Dendritic cell treated with granulocyte-macrophage colony-stimulating factor and Interleukin-4, amounts not matched to agents 40 ng/mL and 50 ng/mL, for 4 days (primary cell): ENCODE results near the gene NSG1.

Experiments
- H3K27ac Mint-ChIP-seq: one replicate; pipeline ENCODE4 v1.8.0; 2022; ENCODE audit warnings: mild to moderate bottlenecking, mixed read lengths
- H3K27me3 Mint-ChIP-seq: one replicate; pipeline ENCODE4 v1.8.0; 2022; ENCODE audit warnings: mild to moderate bottlenecking, mixed read lengths
- H3K36me3 Mint-ChIP-seq: one replicate; pipeline ENCODE4 v1.8.0; 2022; ENCODE audit warnings: low read depth, mixed read lengths
- H3K4me1 Mint-ChIP-seq: one replicate; pipeline ENCODE4 v1.8.0; 2022; ENCODE audit warnings: low read depth, mixed read lengths
- H3K4me3 Mint-ChIP-seq: one replicate; pipeline ENCODE4 v1.8.0; 2022; ENCODE audit warnings: mild to moderate bottlenecking, moderate library complexity, mixed read lengths
- H3K9me3 Mint-ChIP-seq: one replicate; pipeline ENCODE4 v1.8.0; 2022; ENCODE audit warnings: mixed read lengths
- intact Hi-C: fragments of 100-400 bp; cut with micrococcal nuclease; formaldehyde crosslinking; loops from one replicate; pipeline ENCODE4 v1.15.0; 2022

NSG1 gene

GRCh38 chr4:4384837-4385236 lies 2.1 kb upstream of the NSG1 start:
- intact Hi-C loops: no loop called here
- Mint-ChIP-seq H3K9me3 (no peaks in the 10 kb centered on the region), H3K4me1 (no peaks in the 10 kb centered on the region), H3K36me3 (no peaks in the 10 kb centered on the region), H3K27ac (no peak overlapping the region), H3K4me3 (no peak overlapping the region), H3K27me3 (peaks cover 75% of the 10 kb centered on the region)

GRCh38 chr4:4385729-4386295 lies 1.1 kb upstream of the NSG1 start:
- Mint-ChIP-seq H3K36me3 (no peaks in the 10 kb centered on the region), H3K27me3 (peaks cover 79% of the 10 kb centered on the region), H3K9me3 (no peaks in the 10 kb centered on the region), H3K4me1 (no peaks in the 10 kb centered on the region), H3K4me3 (no peak overlapping the region), H3K27ac (no peak overlapping the region)
- intact Hi-C loops: no loop called here

- no peak overlapping the region for H3K4me3 Mint-ChIP-seq
- no peak overlapping the region for H3K27ac Mint-ChIP-seq
- no peaks in the 10 kb centered on the region for H3K4me1 Mint-ChIP-seq
- H3K27me3 Mint-ChIP-seq: peaks cover 78% of the 10 kb centered on the region
- no peaks in the 10 kb centered on the region for H3K9me3 Mint-ChIP-seq
- intact Hi-C loops: no loop called here
- H3K36me3 Mint-ChIP-seq: no peaks in the 10 kb centered on the region
Measured at GRCh38 chr4:4386296-4386735, 586 bp upstream of the NSG1 start.

GRCh38 chr4:4387531-4388310 lies 819 bp downstream of the NSG1 start:
- Mint-ChIP-seq H3K9me3 (no peaks in the 10 kb centered on the region), H3K4me1 (no peaks in the 10 kb centered on the region), H3K4me3 (no peak overlapping the region), H3K36me3 (no peaks in the 10 kb centered on the region), H3K27ac (no peak overlapping the region), H3K27me3 (peaks cover 69% of the 10 kb centered on the region)
- intact Hi-C loops: no loop called here

GRCh38 chr4:4388311-4388790 lies 1.4 kb downstream of the NSG1 start:
- no peak overlapping the region for H3K27ac Mint-ChIP-seq
- no peak overlapping the region for H3K4me3 Mint-ChIP-seq
- H3K4me1 Mint-ChIP-seq: no peaks in the 10 kb centered on the region
- H3K27me3 Mint-ChIP-seq: peaks cover 67% of the 10 kb centered on the region
- intact Hi-C loops: no loop called here
- H3K9me3 Mint-ChIP-seq: no peaks in the 10 kb centered on the region
- no peaks in the 10 kb centered on the region for H3K36me3 Mint-ChIP-seq

- intact Hi-C loops: no loop called here
- no peaks in the 10 kb centered on the region for H3K9me3 Mint-ChIP-seq
- no peaks in the 10 kb centered on the region for H3K4me1 Mint-ChIP-seq
- H3K27me3 Mint-ChIP-seq: peaks cover 61% of the 10 kb centered on the region
- no peak overlapping the region for H3K27ac Mint-ChIP-seq
- H3K36me3 Mint-ChIP-seq: no peaks in the 10 kb centered on the region
- no peak overlapping the region for H3K4me3 Mint-ChIP-seq
Measured at GRCh38 chr4:4388836-4389575, 2.1 kb downstream of the NSG1 start.

GRCh38 chr4:4390046-4390445 lies 3.1 kb downstream of the NSG1 start:
- intact Hi-C loops: no loop called here
- no peak overlapping the region for H3K4me3 Mint-ChIP-seq
- H3K4me1 Mint-ChIP-seq: no peaks in the 10 kb centered on the region
- no peak overlapping the region for H3K27ac Mint-ChIP-seq
- peaks cover 52% of the 10 kb centered on the region for H3K27me3 Mint-ChIP-seq
- no peaks in the 10 kb centered on the region for H3K36me3 Mint-ChIP-seq
- no peaks in the 10 kb centered on the region for H3K9me3 Mint-ChIP-seq

- Mint-ChIP-seq H3K4me1 (no peaks in the 10 kb centered on the region), H3K27ac (no peak overlapping the region), H3K36me3 (no peaks in the 10 kb centered on the region), H3K27me3 (peaks cover 52% of the 10 kb centered on the region), H3K4me3 (no peak overlapping the region), H3K9me3 (no peaks in the 10 kb centered on the region)
- intact Hi-C loops: no loop called here
Measured at GRCh38 chr4:4390515-4391240, 3.8 kb downstream of the NSG1 start.

GRCh38 chr4:4391866-4392265 lies 5.0 kb downstream of the NSG1 start:
- intact Hi-C loops: no loop called here
- no peak overlapping the region for H3K27ac Mint-ChIP-seq

GRCh38 chr4:4392501-4393183 lies 5.7 kb downstream of the NSG1 start:
- no peak overlapping the region for H3K4me3 Mint-ChIP-seq

More at GRCh38 chr4:4391866-4392265, 5.0 kb downstream of the NSG1 start:
- H3K4me3 Mint-ChIP-seq: no peak overlapping the region
- no peaks in the 10 kb centered on the region for H3K36me3 Mint-ChIP-seq
- H3K9me3 Mint-ChIP-seq: no peaks in the 10 kb centered on the region
- H3K27me3 Mint-ChIP-seq: peaks cover 56% of the 10 kb centered on the region
- H3K4me1 Mint-ChIP-seq: no peaks in the 10 kb centered on the region

GRCh38 chr4:4394644-4395043 lies 7.7 kb downstream of the NSG1 start:
- H3K27ac Mint-ChIP-seq: no peak overlapping the region
- intact Hi-C loops: no loop called here
- no peaks in the 10 kb centered on the region for H3K9me3 Mint-ChIP-seq
- H3K27me3 Mint-ChIP-seq: peaks cover 48% of the 10 kb centered on the region
- no peaks in the 10 kb centered on the region for H3K36me3 Mint-ChIP-seq
- H3K4me1 Mint-ChIP-seq: no peaks in the 10 kb centered on the region
- H3K4me3 Mint-ChIP-seq: no peak overlapping the region

More at GRCh38 chr4:4392501-4393183, 5.7 kb downstream of the NSG1 start:
- no peak overlapping the region for H3K27ac Mint-ChIP-seq
- no peaks in the 10 kb centered on the region for H3K4me1 Mint-ChIP-seq
- H3K27me3 Mint-ChIP-seq: peaks cover 60% of the 10 kb centered on the region
- intact Hi-C loops: no loop called here
- H3K9me3 Mint-ChIP-seq: no peaks in the 10 kb centered on the region
- no peaks in the 10 kb centered on the region for H3K36me3 Mint-ChIP-seq

- H3K4me3 Mint-ChIP-seq: no peak overlapping the region
- intact Hi-C loops: no loop called here
- H3K27ac Mint-ChIP-seq: no peak overlapping the region
- no peaks in the 10 kb centered on the region for H3K4me1 Mint-ChIP-seq
- H3K9me3 Mint-ChIP-seq: no peaks in the 10 kb centered on the region
- H3K27me3 Mint-ChIP-seq: peaks cover 41% of the 10 kb centered on the region
- no peaks in the 10 kb centered on the region for H3K36me3 Mint-ChIP-seq
Measured at GRCh38 chr4:4395371-4395770, 8.5 kb downstream of the NSG1 start.

GRCh38 chr4:4395849-4396627 lies 9.1 kb downstream of the NSG1 start:
- no peaks in the 10 kb centered on the region for H3K9me3 Mint-ChIP-seq
- peaks cover 37% of the 10 kb centered on the region for H3K27me3 Mint-ChIP-seq
- no peak overlapping the region for H3K27ac Mint-ChIP-seq
- H3K36me3 Mint-ChIP-seq: no peaks in the 10 kb centered on the region
- H3K4me1 Mint-ChIP-seq: no peaks in the 10 kb centered on the region
- intact Hi-C loops: no loop called here
- no peak overlapping the region for H3K4me3 Mint-ChIP-seq
